Prostate gland (tissue), 2 donors: ENCODE measurements around the gene LARP6.

Experiments used
- POLR2A ChIP-seq: fragments of 450-650 bp; IDR thresholded peaks from one replicate; pipeline ENCODE4 v1.6.1; 2016; ENCODE audit warnings: antibody characterized with exemption, mild to moderate bottlenecking
- TF ChIP-seq, protein P1 (sequence below), 4 experiments: fragments of 200-600 bp in 2 of 4; fragments of 450-650 bp in 2 of 4; sonication (generic) in 2 of 4; IDR thresholded peaks; 1 replicate in 3 of 4; 2 replicates in 1 of 4; pipeline ENCODE4 v1.5.1; 2016 to 2019; ENCODE audit warnings: antibody characterized with exemption in 4 of 4, mild to moderate bottlenecking in 2 of 4, moderate library complexity in 2 of 4

DNA sequence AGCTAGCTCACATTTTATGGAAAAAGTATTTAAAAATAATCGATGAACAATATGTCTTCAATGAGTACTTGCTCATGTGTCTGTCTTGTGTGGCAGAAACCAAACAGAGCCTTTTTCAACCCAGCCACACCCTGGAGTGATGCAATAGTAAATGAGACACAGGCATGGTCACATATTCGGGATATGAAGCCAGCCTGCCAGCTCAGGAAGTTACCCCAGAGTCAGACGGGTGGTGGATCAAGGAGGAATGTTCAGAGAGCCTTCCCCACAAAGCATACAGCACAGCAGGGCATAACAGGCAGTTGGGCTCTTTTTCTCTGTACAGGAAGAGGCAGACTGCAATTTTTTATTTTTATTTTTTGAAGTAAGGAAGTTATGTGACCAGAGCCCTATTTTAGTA, 27.3 kb downstream of the LARP6 start:
- TF ChIP-seq, protein P1, sequence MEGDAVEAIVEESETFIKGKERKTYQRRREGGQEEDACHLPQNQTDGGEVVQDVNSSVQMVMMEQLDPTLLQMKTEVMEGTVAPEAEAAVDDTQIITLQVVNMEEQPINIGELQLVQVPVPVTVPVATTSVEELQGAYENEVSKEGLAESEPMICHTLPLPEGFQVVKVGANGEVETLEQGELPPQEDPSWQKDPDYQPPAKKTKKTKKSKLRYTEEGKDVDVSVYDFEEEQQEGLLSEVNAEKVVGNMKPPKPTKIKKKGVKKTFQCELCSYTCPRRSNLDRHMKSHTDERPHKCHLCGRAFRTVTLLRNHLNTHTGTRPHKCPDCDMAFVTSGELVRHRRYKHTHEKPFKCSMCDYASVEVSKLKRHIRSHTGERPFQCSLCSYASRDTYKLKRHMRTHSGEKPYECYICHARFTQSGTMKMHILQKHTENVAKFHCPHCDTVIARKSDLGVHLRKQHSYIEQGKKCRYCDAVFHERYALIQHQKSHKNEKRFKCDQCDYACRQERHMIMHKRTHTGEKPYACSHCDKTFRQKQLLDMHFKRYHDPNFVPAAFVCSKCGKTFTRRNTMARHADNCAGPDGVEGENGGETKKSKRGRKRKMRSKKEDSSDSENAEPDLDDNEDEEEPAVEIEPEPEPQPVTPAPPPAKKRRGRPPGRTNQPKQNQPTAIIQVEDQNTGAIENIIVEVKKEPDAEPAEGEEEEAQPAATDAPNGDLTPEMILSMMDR (IDR thresholded peaks at IDR 0.05): no peak
- TF ChIP-seq POLR2A: no peak
